Subcutaneous adipose tissue (tissue), 4 donors: ENCODE measurements around the gene ZDHHC1. TPM values are rescaled to one million over a fixed set of nuclear protein-coding genes. Genes with fewer than 3 reads are reported as not detected.

Experiments
- CTCF ChIP-seq: fragments of 450-650 bp; IDR thresholded peaks from one replicate; pipeline ENCODE4 v1.5.1; 2016; ENCODE audit warnings: low read depth, mild to moderate bottlenecking, control low read depth, antibody characterized with exemption, moderate library complexity
- total RNA-seq, 4 donors: library from RNA; depleted of rRNA; stranded (reverse); fragments of >200 nt; gene quantifications; one replicate each; pipeline ENCODE4 v1.1.0, GENCODE V29; 2016

The ZDHHC1 gene
- total RNA-seq, 4 donors from 2014 or later, result 8.6 to 13.0 (median 11.4) TPM

- TF ChIP-seq CTCF, result no peak
Measured at GRCh38 chr16:67393788-67394154, 22.5 kb downstream of the ZDHHC1 start.

- no peak for TF ChIP-seq CTCF
Measured at GRCh38 chr16:67393111-67393787, 23.0 kb downstream of the ZDHHC1 start, which contains the start of gene TPPP3. Gene TPPP3, minus strand, starts transcription at chr16:67393498. Its CDS starts 2,387 bp downstream, at chr16:67391111.

- no peak for TF ChIP-seq CTCF
Measured at GRCh38 chr16:67392301-67393059, 23.8 kb downstream of the ZDHHC1 start.

- no peak for TF ChIP-seq CTCF
Measured at GRCh38 chr16:67391424-67392300, 24.6 kb downstream of the ZDHHC1 start.

GRCh38 chr16:67390816-67391423, 25.4 kb downstream of the ZDHHC1 start:
- TF ChIP-seq CTCF, result no peak

- no peak for TF ChIP-seq CTCF
Measured at GRCh38 chr16:67389911-67390815, 26.1 kb downstream of the ZDHHC1 start.
